MM.1S (cell line): ENCODE data around the gene ESRRB.

Source experiments
- CTCF ChIP-seq: fragments of 300-600 bp; sonication (generic); IDR thresholded peaks from 2 replicates; pipeline ENCODE4 v1.5.1; 2016; ENCODE audit warnings: antibody characterized with exemption, low read length, mixed read lengths
- EZH2 ChIP-seq: fragments of 300-600 bp; sonication (generic); optimal IDR thresholded peaks from 2 replicates; pipeline ENCODE3; 2017; ENCODE audit warnings: low read depth, mild to moderate bottlenecking, antibody characterized with exemption, low read length, mixed read lengths

GRCh38 chr14:76547831-76548230 lies 171.9 kb downstream of the ESRRB start:
- TF ChIP-seq CTCF = no peak
- no peak for TF ChIP-seq EZH2
